ENCODE data around the gene ING4. TPM values are rescaled to one million over a fixed set of nuclear protein-coding genes. Genes with fewer than 3 reads are reported as not detected.
A peak's percentile ranks its signal among the peaks of the same experiment; 100 is the strongest.

The ING4 gene
- total RNA-seq, 1 donor from 2014 or later = 23.2 TPM

DNA sequence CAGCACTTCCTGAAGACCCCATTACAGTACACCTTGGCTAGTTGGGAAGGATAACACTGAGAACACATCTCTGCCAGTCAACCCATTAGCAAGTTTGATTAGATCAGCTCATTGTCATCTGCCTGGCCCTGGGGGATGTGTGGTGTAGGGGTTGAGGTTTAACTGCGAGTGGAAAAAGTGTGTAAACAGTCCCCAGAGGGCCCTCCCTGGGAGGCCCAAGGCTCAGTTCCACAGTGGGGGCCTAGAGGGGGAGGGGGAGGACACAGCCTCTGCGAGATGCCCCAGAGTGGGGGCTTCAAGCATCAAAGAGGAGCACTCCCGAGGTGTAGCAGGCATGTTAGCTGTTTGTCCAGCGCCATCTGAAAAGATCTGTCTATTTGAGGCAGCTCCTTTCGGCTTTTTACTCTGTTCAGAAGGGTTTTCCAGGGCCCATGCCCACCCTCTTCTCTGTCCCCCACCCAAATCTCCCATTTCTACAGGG is 27.5 kb downstream of the ING4 start:
- Histone ChIP-seq H3K27me3 (ENCODE audit: low read depth) (peaks cover 6% of the 10 kb centered on the region), H3K36me3 (no peaks in the 10 kb centered on the region), H3K27ac (replicated peaks) (peak overlapping the region; percentile 18), H3K4me1 (peaks cover 20% of the 10 kb centered on the region), H3K9me3 (replicated peaks) (no peaks in the 10 kb centered on the region), H3K4me3 (peak overlapping the region; percentile 23)
- intact Hi-C loops (cut with micrococcal nuclease) = no loop called here
- DNase-seq = no peak
- TF ChIP-seq, protein P1, sequence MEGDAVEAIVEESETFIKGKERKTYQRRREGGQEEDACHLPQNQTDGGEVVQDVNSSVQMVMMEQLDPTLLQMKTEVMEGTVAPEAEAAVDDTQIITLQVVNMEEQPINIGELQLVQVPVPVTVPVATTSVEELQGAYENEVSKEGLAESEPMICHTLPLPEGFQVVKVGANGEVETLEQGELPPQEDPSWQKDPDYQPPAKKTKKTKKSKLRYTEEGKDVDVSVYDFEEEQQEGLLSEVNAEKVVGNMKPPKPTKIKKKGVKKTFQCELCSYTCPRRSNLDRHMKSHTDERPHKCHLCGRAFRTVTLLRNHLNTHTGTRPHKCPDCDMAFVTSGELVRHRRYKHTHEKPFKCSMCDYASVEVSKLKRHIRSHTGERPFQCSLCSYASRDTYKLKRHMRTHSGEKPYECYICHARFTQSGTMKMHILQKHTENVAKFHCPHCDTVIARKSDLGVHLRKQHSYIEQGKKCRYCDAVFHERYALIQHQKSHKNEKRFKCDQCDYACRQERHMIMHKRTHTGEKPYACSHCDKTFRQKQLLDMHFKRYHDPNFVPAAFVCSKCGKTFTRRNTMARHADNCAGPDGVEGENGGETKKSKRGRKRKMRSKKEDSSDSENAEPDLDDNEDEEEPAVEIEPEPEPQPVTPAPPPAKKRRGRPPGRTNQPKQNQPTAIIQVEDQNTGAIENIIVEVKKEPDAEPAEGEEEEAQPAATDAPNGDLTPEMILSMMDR (IDR thresholded peaks at IDR 0.05; ENCODE audit: borderline replicate concordance) = no peak

DNA sequence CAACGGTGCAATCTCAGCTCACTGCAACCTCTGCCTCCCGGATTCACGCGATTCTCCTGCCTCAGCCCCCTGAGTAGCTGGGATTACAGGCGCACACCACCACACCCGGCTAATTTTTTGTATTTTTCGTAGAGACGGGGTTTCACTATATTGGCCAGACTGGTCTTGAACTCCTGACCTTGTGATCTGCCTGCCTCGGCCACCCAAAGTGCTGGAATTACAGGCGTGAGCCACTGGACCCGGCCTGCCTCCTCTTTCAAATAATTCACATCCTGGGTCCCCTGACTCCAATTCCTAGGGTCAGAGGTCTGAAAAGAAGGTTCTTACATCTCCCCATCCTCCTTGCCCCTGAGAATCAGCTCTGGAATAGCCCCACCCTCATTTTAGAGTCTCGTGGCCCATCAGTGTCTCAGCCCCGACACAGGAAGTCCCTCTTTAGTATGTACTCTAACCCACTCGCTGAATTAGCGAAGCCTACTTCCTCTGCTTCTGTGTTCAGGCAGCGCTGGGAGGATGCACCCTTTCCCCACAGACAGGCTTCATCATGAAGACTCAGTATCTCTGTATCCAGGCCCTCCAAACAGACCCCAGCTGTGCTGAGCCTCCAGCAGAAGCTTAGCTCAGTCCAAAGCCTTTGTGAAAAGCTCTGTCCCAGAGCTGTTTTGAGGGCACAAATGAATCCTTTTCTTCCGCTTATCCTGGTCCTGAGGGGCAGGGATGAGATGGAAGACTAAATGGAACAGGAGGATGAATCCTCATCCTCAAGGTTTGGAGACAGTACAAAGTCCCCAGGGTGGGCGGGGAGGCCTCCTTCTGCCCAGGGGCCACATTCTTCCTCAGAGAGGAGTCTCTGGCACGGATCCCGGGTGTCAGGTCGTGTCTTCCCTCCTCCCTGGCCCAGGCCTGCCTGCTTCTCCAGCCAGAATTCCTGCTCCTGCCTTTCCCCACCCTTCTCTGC is 30.6 kb downstream of the ING4 start:
- intact Hi-C loops (cut with micrococcal nuclease) = no loop called here
- DNase-seq = no peak
- H3K27me3 ChIP-seq (ENCODE audit: low read depth) = peaks cover 6% of the 10 kb centered on the region

DNA sequence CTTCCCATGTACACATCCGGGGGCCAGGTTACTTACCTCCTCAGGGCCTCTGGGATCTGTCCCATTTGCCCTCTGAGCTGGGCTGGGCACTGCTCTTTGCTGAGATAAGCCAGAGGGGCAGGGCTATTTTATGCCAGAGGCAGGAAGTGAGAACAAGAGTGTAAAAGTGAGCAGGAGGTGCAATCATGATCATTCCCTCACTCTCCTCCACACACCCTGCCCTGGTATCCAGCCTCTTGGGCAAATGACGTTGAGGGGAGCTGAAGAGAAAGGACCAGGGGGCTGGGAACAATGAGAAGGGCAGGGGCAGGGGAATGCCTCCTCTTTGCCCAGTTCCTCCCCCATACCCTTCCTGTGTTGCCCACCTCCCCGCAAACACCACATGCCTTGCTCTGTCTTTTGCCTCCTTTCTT is 31.4 kb downstream of the ING4 start:
- TF ChIP-seq, protein P1 (IDR thresholded peaks at IDR 0.05; ENCODE audit: borderline replicate concordance) = no peak
- Histone ChIP-seq H3K27me3 (ENCODE audit: low read depth) (peaks cover 6% of the 10 kb centered on the region), H3K4me1 (peaks cover 20% of the 10 kb centered on the region), H3K36me3 (no peaks in the 10 kb centered on the region), H3K4me3 (peak overlapping the region; percentile 62), H3K27ac (replicated peaks) (peak overlapping the region; percentile 75), H3K9me3 (replicated peaks) (no peaks in the 10 kb centered on the region)
- DNase-seq = no peak
- intact Hi-C loops (cut with micrococcal nuclease) = no loop called here

More for the DNA sequence above, 30.6 kb downstream of the ING4 start:
- Histone ChIP-seq H3K4me3 (peak overlapping the region; percentile 62), H3K4me1 (peaks cover 20% of the 10 kb centered on the region), H3K36me3 (no peaks in the 10 kb centered on the region), H3K27ac (replicated peaks) (peak overlapping the region; percentile 75), H3K9me3 (replicated peaks) (no peaks in the 10 kb centered on the region)
- TF ChIP-seq, protein P1 (IDR thresholded peaks at IDR 0.05; ENCODE audit: borderline replicate concordance) = no peak

DNA sequence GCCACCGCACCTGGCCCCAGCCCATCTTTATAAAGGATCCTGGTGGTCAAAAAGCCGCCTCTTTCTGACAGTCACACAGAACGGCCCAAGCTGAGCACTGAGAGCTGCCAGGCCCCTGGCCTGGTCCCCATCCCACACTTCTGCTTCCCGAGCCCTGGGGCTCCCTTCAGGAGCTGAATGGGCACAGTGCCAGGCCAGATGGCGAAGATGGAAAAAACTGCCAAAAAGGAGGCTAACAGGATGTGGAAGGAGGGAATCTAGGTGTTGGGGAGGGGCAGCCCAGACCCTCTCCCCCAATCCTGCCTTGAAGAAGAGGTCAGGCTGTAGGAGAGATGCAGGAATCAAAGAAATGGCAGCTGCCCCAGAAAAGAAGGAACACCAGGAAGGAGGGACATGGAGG is 32.2 kb downstream of the ING4 start:
- H3K27me3 ChIP-seq (ENCODE audit: low read depth) = peaks cover 6% of the 10 kb centered on the region
- H3K27ac ChIP-seq (replicated peaks) = peak overlapping the region; percentile 75
- no peaks in the 10 kb centered on the region for H3K36me3 ChIP-seq
- TF ChIP-seq, protein P1 (IDR thresholded peaks at IDR 0.05; ENCODE audit: borderline replicate concordance) = no peak
- no peak for DNase-seq
- peaks cover 20% of the 10 kb centered on the region for H3K4me1 ChIP-seq
- H3K4me3 ChIP-seq = peak overlapping the region; percentile 62
- intact Hi-C loops (cut with micrococcal nuclease) = no loop called here
- H3K9me3 ChIP-seq (replicated peaks) = no peaks in the 10 kb centered on the region

DNA sequence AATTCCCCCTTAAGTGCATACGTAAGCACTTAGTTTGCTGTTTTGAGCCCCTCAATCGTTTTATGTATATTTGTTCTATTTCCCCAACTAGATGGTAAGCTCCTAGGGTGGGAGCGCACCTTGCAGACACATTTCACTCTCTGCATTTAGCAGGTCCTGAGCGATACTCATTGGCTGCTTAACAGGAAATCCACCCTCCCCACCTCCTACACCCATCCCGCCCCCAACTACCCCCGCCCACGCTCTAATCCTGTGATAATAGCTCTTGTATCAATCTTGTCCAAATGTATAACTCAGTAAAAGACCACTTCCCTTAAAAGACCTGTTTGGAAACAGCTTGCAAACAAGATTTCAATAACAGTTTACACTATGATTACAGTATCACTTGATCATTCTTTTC is 35.3 kb downstream of the ING4 start:
- H3K9me3 ChIP-seq (replicated peaks) = no peaks in the 10 kb centered on the region
- DNase-seq = no peak
- H3K4me3 ChIP-seq = no peak overlapping the region
- intact Hi-C loops (cut with micrococcal nuclease) = no loop called here
- no peaks in the 10 kb centered on the region for H3K36me3 ChIP-seq
- H3K27me3 ChIP-seq (ENCODE audit: low read depth) = peaks cover 6% of the 10 kb centered on the region
- peaks cover 17% of the 10 kb centered on the region for H3K4me1 ChIP-seq
- TF ChIP-seq, protein P1 (IDR thresholded peaks at IDR 0.05; ENCODE audit: borderline replicate concordance) = no peak
- no peak overlapping the region for H3K27ac ChIP-seq (replicated peaks)
